ENCODE measurements around the gene UQCRQ. TPM values are rescaled to one million over a fixed set of nuclear protein-coding genes. Genes with fewer than 3 reads are reported as not detected.

UQCRQ gene
- total RNA-seq, 4 donors from 2014 or later: 113 to 184 (median 126) TPM

DNA sequence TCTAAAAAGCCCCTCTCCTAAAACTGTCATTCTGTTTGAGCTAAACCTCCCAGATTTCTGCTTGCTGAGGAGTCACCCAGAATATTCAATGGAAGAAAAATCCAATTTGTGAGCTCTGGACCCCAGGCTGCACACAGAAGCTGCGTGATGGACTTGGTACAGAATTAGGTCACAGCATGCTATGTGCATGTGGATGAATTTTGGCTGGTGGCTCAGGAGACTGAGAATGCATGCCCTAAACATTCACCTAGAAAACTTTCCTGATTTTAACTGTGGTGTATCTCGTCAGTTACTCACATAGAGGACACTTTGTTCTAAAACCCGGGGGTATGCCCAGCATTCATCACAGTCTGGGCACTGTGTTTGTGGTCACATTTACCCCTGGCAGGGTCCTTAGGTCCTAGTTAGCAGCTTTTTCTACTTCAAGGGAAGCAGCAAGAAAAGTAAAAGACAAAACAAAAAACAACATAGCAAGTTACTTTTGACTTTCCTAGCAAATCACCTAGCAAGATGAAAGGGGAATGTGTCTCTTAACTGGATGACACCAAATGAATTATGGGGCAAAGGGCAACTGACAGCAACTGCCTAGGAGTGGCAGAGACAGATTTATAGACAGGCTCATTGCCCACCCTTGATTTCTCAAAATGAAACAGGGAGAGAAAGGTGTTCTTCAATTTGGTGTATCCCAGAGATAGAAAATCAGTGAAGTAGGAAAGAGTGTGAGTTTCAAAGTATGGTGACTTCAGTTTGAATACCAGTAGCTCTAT is 27.7 kb upstream of the UQCRQ start:
- no peaks in the 10 kb centered on the region for H3K27me3 ChIP-seq
- no peaks in the 10 kb centered on the region for H3K9me3 ChIP-seq
- H3K36me3 ChIP-seq: no peaks in the 10 kb centered on the region
- WGBS: 81% methylated on average over 3 of the region's 3 CpGs
- H3K4me1 ChIP-seq: peaks cover 0 to 17% (median 16%) of the 10 kb centered on the region in 4 donors
- no peak for TF ChIP-seq POLR2A (IDR thresholded peaks at IDR 0.05; ENCODE audit: low read depth)
- no peak for TF ChIP-seq CTCF (IDR thresholded peaks at IDR 0.05)
- TF ChIP-seq POLR2AphosphoS5 (IDR thresholded peaks at IDR 0.05): no peak
- TF ChIP-seq EP300 (IDR thresholded peaks at IDR 0.05): no peak
- no peak overlapping the region for H3K4me3 ChIP-seq
- intact Hi-C loops (cut with DNase I): no loop called here
- H3K27ac ChIP-seq (replicated peaks in 1 of 4): peak overlapping the region; percentile 65 to 80 (median 70)
- DNase-seq (ENCODE audit: extremely low spot score): no peak

- Histone ChIP-seq H3K4me3 (no peak overlapping the region), H3K36me3 (no peaks in the 10 kb centered on the region), H3K27ac (replicated peaks in 1 of 4) (peak overlapping the region; percentile 65 to 80 (median 70)), H3K4me1 (peaks cover 0 to 17% (median 16%) of the 10 kb centered on the region in 4 donors), H3K9me3 (no peaks in the 10 kb centered on the region), H3K27me3 (no peaks in the 10 kb centered on the region)
- intact Hi-C loops (cut with DNase I): no loop called here
- TF ChIP-seq POLR2AphosphoS5 (IDR thresholded peaks at IDR 0.05) (peak in 1 of 2 donors; percentile 58), CTCF (IDR thresholded peaks at IDR 0.05) (no peak)
- DNase-seq (ENCODE audit: extremely low spot score): no peak
- WGBS: 44% methylated on average over 8 of the region's 8 CpGs
These were observed 26.8 kb upstream of the UQCRQ start for GRCh38 chr5:132839426-132840301.

GRCh38 chr5:132840313-132840712 is 26.1 kb upstream of the UQCRQ start:
- Histone ChIP-seq H3K27ac (replicated peaks in 1 of 4) (peak overlapping the region; percentile 65 to 80 (median 70)), H3K36me3 (no peaks in the 10 kb centered on the region), H3K4me3 (no peak overlapping the region), H3K9me3 (no peaks in the 10 kb centered on the region), H3K27me3 (no peaks in the 10 kb centered on the region), H3K4me1 (peaks cover 0 to 17% (median 16%) of the 10 kb centered on the region in 4 donors)
- no peak for DNase-seq (ENCODE audit: extremely low spot score)
- 83% methylated on average over 3 of the region's 3 CpGs for WGBS
- intact Hi-C loops (cut with DNase I): no loop called here
- no peak for TF ChIP-seq POLR2A (IDR thresholded peaks at IDR 0.05; ENCODE audit: low read depth)
- no peak for TF ChIP-seq POLR2AphosphoS5 (IDR thresholded peaks at IDR 0.05)
- TF ChIP-seq EP300 (IDR thresholded peaks at IDR 0.05): no peak
- TF ChIP-seq CTCF (IDR thresholded peaks at IDR 0.05): no peak

GRCh38 chr5:132840896-132841295 is 25.5 kb upstream of the UQCRQ start:
- Histone ChIP-seq H3K27me3 (no peaks in the 10 kb centered on the region), H3K9me3 (no peaks in the 10 kb centered on the region), H3K4me1 (peaks cover 0 to 17% (median 16%) of the 10 kb centered on the region in 4 donors), H3K36me3 (no peaks in the 10 kb centered on the region), H3K4me3 (no peak overlapping the region), H3K27ac (replicated peaks in 1 of 4) (peak overlapping the region in 3 of 4 donors; percentile 65 to 80 (median 74))
- intact Hi-C loops (cut with DNase I): no loop called here
- WGBS: 70% methylated on average over 1 of the region's 1 CpG
- DNase-seq (ENCODE audit: extremely low spot score): no peak
- no peak for TF ChIP-seq POLR2A (IDR thresholded peaks at IDR 0.05; ENCODE audit: low read depth)
- TF ChIP-seq CTCF (IDR thresholded peaks at IDR 0.05): no peak
- no peak for TF ChIP-seq EP300 (IDR thresholded peaks at IDR 0.05)
- TF ChIP-seq POLR2AphosphoS5 (IDR thresholded peaks at IDR 0.05): no peak
